GM19468 (cell line): ENCODE measurements around the gene TBPL2.
A peak's percentile ranks its signal among the peaks of the same experiment; 100 is the strongest.
"Not testable (repeated sequence)": the region's sequence is repeated elsewhere in the genome, so short reads cannot be mapped to it uniquely, and the experiment has no call there.

Experiments
- ATAC-seq: cut with Tn5 transposase; IDR thresholded peaks from one replicate; pipeline ENCODE4 v1.9.1; 2021; ENCODE audit warnings: mild to moderate bottlenecking, moderate library complexity, moderate number of reproducible peaks; ENCODE audit not compliant: unreplicated experiment; ENCODE audit errors: extremely low read depth

Gene TBPL2

GRCh38 chr14:55440385-55440784 is at the start of gene TBPL2:
TSS of gene TBPL2 (minus strand) at chr14:55440616. CDS start at chr14:55440449, 167 bp downstream.
- no peak for ATAC-seq

GRCh38 chr14:55488204-55488603 is 47.8 kb upstream of the TBPL2 start:
- ATAC-seq: no peak

DNA sequence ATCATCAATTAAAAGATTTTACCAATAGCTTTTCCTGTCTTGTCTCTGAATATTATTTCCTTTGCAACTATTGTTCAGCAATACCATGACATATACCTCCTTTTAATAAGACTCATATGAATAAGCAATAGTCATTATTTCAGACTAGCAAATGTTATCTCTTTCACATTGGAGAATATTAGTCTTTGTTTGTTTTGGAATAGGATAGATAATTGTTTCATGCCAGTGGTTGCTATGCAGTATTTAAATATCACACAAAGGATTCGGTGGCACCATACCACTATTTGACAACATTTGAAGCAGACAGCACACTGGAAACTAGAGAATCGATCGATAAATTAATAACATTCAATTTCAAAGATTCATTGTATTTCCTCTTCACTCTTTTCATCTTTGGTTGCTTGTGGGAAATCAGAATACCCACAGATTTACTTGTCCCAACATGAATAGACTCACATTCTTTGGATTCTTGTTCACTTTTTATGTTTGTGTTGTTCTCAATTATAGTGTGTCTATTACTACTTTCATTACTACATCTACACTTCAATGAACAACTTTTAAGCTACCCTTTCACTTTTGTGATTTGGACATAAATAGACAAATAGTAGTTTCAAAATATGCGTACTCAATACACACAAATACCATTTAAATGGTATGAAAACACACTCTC is 42.7 kb upstream of the TBPL2 start:
- no peak for ATAC-seq

DNA sequence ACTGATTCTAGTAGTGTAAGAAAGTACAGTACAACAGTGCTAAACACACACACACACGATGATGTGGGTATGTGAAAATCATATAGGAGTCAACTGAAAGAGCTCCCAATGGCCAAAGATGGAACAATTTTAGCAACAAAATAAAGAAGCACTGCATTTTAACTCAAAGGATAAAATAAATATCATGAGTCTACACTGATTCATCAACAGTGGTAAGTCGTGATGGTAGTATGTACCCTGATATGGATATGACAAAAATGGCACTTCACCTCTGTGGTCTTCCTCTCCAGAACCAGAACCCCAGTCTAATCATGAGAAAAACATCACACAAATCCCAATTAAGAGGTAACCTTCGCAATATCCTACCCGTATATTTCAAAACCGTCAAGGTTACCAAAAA is 41.4 kb upstream of the TBPL2 start:
- ATAC-seq: no peak

- ATAC-seq: no peak
Measured at GRCh38 chr14:55477680-55478079, 37.3 kb upstream of the TBPL2 start.

GRCh38 chr14:55476448-55476847 is 36.0 kb upstream of the TBPL2 start:
- ATAC-seq: not testable (repeated sequence)

DNA sequence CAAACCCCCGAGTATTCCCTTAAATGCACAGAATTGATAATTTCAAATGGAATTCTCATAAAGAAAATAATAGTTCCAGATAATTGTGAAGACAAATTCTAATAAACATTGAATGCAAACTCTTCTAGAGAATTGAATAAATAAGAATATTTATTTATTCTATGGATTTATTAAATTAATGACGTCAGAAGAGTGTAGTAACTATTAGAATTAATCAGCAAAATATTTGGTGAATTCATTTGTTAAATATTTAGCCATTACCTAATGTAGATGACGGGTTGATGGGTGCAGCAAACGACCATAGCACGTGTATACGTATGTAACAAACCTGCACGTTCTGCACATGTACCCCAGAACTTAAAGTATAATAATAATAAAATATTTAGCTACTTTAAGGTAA is 33.4 kb upstream of the TBPL2 start:
- no peak for ATAC-seq

GRCh38 chr14:55470025-55470424 is 29.6 kb upstream of the TBPL2 start:
- no peak for ATAC-seq

GRCh38 chr14:55467307-55467706 is 26.9 kb upstream of the TBPL2 start:
- ATAC-seq: no peak

DNA sequence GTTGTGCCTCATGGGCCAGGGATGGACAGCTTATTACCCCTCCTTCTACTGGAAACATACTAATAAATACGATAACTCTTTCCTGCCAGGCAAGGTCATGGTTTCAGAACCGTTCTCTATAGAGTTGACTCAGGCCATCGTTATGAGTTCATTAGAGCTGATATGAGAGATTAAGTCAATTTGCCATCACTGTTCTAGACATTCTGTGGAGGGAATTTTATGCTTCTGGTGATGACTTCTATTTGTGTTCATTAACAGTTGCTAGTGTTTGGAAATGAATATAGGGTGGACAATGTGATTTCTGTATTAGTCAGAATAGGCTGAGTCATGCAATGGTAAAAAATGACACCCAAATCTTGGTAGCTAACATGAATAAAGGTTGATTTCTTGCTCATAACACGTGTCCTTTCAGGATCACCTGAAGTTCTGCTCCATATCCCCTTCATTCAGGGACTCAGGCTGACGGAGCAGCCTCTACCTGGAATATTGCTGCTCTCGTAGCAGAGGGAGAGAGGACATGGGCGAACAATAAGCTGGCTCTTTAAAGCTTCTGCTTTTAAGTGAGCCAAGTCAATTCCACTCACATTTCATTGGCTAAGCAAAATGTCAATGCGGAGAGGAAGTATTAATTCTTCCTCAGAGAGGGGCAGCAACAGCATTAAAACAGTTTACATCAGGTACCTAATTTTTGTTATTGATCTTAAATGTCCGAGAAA is 18.5 kb upstream of the TBPL2 start:
- ATAC-seq: peak; percentile 35

DNA sequence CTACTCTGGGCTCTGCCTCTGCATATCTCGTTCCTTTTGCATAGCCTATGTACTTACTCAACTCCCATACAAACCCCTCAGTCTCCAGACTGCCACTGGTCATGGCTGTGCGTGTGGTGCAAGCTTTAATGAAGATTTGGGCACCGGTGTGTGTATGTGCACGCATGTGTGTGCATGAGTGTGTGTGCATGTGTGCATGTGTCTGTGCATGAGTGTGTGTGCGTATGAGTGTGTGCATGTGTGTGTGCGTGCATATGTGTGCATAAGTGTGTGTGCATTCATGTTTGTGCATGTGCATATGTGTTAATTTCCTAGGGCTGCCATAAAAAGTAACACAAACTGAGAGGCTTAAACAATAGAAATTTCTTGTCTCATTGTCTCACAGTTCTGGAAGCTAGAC is 17.1 kb upstream of the TBPL2 start:
- ATAC-seq: no peak

DNA sequence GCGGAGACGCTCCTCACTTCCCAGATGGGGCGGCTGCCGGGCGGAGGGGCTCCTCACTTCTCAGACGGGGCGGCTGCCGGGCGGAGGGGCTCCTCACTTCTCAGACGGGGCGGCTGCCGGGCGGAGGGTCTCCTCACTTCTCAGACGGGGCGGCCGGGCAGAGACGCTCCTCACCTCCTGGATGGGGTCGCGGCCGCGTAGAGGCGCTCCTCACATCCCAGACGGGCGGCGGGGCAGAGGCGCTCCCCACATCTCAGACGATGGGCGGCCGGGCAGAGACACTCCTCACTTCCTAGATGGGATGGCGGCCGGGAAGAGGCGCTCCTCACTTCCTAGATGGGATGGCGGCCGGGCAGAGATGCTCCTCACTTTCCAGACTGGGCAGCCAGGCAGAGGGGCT is 16.0 kb upstream of the TBPL2 start:
- ATAC-seq: not testable (repeated sequence)

DNA sequence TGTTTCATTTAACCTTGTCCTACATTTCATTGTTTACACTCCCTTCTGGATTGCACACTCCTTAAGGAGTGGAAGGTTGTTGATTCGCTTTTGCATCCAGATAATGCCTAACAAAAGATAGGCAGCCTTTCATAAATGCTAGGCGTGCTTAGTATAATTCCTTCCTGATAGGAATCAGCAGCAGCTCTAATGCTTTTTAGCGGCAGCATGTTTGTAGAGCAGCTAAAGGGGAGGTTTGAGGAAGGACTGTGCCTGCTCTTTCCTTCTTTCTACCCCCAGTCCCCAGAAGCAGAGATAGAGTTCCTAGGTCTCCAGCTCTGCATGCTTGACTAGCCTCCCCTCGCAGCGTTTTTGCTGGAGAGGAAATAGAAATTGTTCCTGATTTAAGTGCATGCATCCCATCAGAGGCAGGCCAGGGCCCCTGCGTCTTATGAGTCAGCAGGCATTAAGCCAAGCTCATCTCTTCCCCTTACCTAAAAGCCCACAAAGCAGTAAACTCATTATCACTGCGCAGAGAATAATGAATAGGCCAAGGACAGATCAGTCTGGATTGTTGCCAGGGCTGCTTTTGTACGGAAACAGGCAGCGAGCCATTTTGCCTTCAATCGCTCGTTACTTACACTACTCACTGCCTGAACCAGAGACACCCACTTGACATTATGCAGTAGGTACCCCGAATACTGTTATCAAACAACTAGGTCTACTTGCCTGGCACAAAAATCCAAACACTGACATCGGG is 14.0 kb upstream of the TBPL2 start:
- ATAC-seq: no peak

DNA sequence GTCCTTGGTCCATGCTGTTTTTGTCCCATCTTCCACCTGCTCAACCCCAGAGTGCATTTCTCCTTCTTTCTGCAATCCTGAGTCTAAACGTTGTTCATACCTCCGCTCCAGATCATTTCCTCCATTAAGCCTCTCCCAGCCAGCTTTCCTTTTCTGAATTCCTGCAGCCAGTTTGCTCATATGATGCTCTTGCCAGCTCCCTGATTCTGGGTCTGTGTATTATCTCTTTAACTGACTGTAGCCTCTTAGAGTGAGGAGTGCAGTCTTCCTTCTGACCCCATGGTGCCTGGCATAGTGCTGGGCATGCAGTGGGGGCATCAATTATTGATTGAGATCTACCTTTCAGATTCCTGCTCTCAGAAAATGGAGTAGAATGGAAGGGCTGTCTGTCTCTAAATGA is 11.5 kb upstream of the TBPL2 start:
- no peak for ATAC-seq

DNA sequence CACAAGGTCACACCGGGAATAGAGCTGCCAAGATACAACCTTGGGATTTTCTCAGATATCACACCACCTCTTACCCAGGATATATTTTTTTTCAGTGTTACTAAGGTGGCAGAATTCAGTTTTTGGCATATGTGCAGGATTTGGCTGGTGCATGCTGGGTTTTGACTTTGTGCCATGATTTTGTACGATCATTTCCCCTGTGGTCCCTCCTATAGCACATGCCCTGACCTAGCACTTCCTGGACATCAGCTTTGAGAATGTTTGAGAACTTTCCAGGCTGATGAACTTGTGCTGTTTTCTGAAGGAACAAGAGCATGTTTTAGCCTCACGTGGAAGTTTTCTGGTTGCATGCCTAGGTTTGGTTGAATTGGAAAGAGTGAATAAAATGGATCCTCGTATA is 11.0 kb upstream of the TBPL2 start:
- no peak for ATAC-seq

DNA sequence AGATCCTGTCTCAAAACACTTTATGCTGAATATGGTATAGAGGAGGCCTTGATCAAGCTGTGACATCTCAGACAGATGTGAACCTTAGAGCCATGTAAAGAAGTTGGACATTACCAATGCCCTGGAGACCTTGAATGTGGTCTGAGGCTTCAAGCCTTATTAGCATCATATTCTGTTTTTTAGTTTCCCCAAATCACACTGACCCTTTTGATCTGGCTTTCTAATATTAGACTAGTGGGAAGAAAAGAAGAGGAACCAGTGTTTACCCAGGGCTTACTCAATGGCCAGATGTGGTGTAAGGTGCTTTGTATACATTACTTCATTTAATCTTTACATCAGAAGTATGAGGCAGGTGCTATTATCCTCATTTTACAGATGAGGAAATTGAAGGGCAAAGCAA is 10.6 kb upstream of the TBPL2 start:
- ATAC-seq: no peak

DNA sequence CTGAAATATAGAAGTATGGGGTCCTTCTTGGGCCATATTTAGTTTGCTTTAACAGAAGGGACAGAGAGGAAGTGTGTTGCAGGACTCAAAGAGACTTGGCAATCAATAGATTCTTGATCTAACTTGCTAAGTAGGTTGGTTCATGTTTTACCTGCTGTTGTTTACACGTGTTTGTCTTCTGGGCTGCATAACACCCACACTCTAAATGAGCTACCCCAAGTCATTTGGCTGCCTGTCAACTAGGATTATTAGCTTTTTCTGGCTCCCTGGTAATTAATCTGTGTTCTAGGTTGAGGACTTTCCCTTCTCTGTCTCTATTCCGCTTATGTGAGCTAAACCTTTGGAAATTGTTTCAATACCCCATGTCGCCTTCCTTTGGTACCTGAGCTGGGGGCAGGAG is 10.1 kb upstream of the TBPL2 start:
- no peak for ATAC-seq

DNA sequence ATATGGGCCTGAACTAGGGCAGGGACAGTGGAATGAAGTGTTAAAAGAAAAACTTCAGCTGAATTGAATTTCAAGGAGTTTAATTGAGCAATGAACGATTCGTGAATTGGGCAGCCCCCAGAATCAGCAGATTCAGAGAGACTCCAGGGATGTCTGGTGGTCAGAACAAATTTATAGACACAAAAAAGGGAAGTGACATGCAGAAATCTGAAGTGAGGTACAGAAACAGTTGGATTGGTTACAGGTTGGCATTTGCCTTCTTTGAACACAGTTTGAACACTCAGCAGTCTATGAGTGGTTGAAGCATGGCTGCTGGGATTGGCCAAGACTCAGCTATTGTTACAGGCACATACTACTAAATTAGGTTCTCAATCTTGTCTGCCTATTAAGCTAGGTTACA is 9.7 kb upstream of the TBPL2 start:
- ATAC-seq: no peak

- no peak for ATAC-seq
Measured at GRCh38 chr14:55449116-55449515, 8.7 kb upstream of the TBPL2 start.

DNA sequence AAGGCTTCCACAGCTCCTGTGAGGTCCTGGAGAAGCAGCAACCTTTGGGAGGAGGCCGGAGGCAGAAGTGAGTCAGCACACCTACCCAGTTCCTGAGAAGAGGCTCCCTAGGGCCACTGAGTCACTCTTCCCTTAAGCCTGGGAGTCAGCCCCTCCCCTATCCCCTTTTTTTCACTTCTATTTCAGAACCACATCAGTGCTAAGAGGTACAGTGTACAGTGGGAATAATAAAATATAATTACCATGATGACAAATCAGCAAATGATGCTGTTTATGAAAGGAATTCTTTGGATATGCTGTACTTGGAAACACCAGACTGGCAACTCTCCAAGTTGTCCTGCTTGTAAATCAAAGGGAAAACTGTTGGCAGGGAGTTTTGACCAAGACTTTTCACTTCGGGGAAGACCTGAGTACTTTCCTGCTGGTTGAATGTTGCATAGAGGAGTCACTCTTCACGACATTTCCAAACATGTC is 7.8 kb upstream of the TBPL2 start:
- ATAC-seq: no peak

GRCh38 chr14:55446833-55447232 is 6.4 kb upstream of the TBPL2 start:
- ATAC-seq: no peak
